ENCODE measurements around the gene MAGI3.

The MAGI3 gene

DNA sequence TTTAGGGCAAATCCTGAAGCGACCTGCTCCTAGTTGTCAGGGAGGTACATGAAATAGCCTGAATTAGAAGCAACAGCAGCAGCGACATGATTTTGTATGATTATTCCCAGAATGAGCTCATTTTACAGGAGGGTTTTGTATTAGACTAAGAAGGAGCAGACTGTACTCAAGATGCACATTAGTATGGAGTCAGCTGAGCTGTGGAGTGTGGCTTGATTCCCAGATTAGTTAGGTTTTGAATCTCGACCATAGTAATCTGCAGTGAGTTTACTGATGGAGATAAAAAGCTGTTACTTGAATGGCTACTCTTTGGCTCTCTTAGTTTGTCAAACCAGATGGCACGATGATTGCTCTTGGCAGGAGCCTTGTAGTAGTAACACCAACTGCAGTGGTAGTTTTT, 225.8 kb downstream of the MAGI3 start:
- Histone ChIP-seq H3K27ac (ENCODE audit: low read depth, low read length) (no peak overlapping the region), H3K4me1 (ENCODE audit: control insufficient read depth in 1 of 2, insufficient read depth in 2 of 2, low read length in 2 of 2) (no peaks in the 10 kb centered on the region), H3K23ac (ENCODE audit: low read length) (no peak overlapping the region), H2BK120ac (ENCODE audit: insufficient read depth, low read length, poor library complexity) (no peak overlapping the region), H2AFZ (ENCODE audit: insufficient read depth, low read length, poor library complexity) (no peak overlapping the region), H3K9me3 (ENCODE audit: insufficient read depth, low read depth, low read length) (no peaks in the 10 kb centered on the region), H4K91ac (ENCODE audit: low read depth, low read length) (no peak overlapping the region), H2BK5ac (ENCODE audit: low read depth, low read length, poor library complexity) (no peak overlapping the region), H3K79me1 (ENCODE audit: low read length) (no peaks in the 10 kb centered on the region), H3K14ac (ENCODE audit: low read length) (no peak overlapping the region), H2AK5ac (ENCODE audit: low read length) (no peak overlapping the region), H3K27me3 (ENCODE audit: insufficient read depth, low read length) (no peaks in the 10 kb centered on the region), H3K18ac (ENCODE audit: low read length) (no peak overlapping the region), H4K12ac (ENCODE audit: low read depth, low read length) (no peak overlapping the region), H4K8ac (ENCODE audit: low read depth, low read length) (no peak overlapping the region), H3K79me2 (ENCODE audit: control insufficient read depth, insufficient read depth, low read length, poor library complexity) (no peaks in the 10 kb centered on the region), H3K4me3 (ENCODE audit: low read depth, low read length) (no peak overlapping the region), H3K36me3 (ENCODE audit: control insufficient read depth in 1 of 2, insufficient read depth in 2 of 2, low read length in 2 of 2) (no peaks in the 10 kb centered on the region), H3K4me2 (ENCODE audit: low read length) (no peak overlapping the region), H3K4ac (ENCODE audit: low read depth, low read length) (no peak overlapping the region), H3K9ac (ENCODE audit: low read length) (no peak overlapping the region), H2BK12ac (ENCODE audit: low read length) (no peak overlapping the region)
- no CpG with 5 or more reads among the region's 4 CpGs for WGBS (ENCODE audit: extremely low coverage, insufficient coverage, insufficient read length)
- DNase-seq = no peak

DNA sequence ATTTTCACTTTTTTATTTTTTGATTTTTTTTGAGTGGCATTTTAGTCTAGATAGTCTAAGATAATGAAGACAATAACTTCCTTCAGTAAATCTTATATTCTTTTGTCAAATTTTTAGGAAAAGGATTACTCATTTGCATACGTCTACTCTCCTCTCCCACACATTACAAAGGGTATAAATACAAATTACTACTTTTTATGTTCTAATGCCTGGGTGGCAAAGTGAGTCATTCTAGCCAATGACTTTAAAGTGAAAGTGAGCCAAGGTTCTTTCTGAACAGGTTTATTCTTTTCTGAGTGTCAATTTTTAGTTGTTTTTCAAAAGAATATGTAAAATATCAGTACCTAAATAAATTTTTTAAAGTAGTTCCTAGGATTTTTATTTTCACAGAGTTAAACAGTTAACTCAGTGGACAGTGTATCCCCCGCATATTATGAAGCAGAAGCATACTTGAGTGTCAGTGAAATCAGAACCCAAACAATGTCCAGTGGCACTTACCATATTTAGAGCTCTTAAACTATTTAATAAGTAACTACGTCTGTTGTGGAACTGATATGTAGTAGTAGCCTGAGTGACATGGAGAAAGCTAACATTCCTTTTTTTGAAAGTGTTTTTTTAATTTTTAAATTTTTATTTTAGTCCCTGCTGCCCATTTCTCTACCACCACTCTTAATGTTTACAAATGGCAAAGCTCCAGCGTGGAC, 227.3 kb downstream of the MAGI3 start:
- H3K9me3 ChIP-seq (ENCODE audit: insufficient read depth, low read depth, low read length) = no peaks in the 10 kb centered on the region
- H2BK120ac ChIP-seq (ENCODE audit: insufficient read depth, low read length, poor library complexity) = no peak overlapping the region
- no peak overlapping the region for H3K18ac ChIP-seq (ENCODE audit: low read length)
- no peak overlapping the region for H3K4me2 ChIP-seq (ENCODE audit: low read length)
- no peak overlapping the region for H3K4me3 ChIP-seq (ENCODE audit: low read depth, low read length)
- H3K27ac ChIP-seq (ENCODE audit: low read depth, low read length) = no peak overlapping the region
- no peak overlapping the region for H4K12ac ChIP-seq (ENCODE audit: low read depth, low read length)
- H2BK12ac ChIP-seq (ENCODE audit: low read length) = no peak overlapping the region
- H2AFZ ChIP-seq (ENCODE audit: insufficient read depth, low read length, poor library complexity) = no peak overlapping the region
- no peak overlapping the region for H3K4ac ChIP-seq (ENCODE audit: low read depth, low read length)
- no peaks in the 10 kb centered on the region for H3K27me3 ChIP-seq (ENCODE audit: insufficient read depth, low read length)
- no peak overlapping the region for H3K14ac ChIP-seq (ENCODE audit: low read length)
- H4K8ac ChIP-seq (ENCODE audit: low read depth, low read length) = no peak overlapping the region
- no peaks in the 10 kb centered on the region for H3K79me2 ChIP-seq (ENCODE audit: control insufficient read depth, insufficient read depth, low read length, poor library complexity)
- whole genome bisulfite sequencing (ENCODE audit: extremely low coverage, insufficient coverage, insufficient read length) = no CpG with 5 or more reads among the region's 4 CpGs
- no peaks in the 10 kb centered on the region for H3K79me1 ChIP-seq (ENCODE audit: low read length)
- H3K9ac ChIP-seq (ENCODE audit: low read length) = no peak overlapping the region
- no peak overlapping the region for H2BK5ac ChIP-seq (ENCODE audit: low read depth, low read length, poor library complexity)
- no peaks in the 10 kb centered on the region for H3K36me3 ChIP-seq (ENCODE audit: control insufficient read depth in 1 of 2, insufficient read depth in 2 of 2, low read length in 2 of 2)
- H4K91ac ChIP-seq (ENCODE audit: low read depth, low read length) = no peak overlapping the region
- DNase-seq = no peak
- H2AK5ac ChIP-seq (ENCODE audit: low read length) = no peak overlapping the region
- no peak overlapping the region for H3K23ac ChIP-seq (ENCODE audit: low read length)
- H3K4me1 ChIP-seq (ENCODE audit: control insufficient read depth in 1 of 2, insufficient read depth in 2 of 2, low read length in 2 of 2) = no peaks in the 10 kb centered on the region

DNA sequence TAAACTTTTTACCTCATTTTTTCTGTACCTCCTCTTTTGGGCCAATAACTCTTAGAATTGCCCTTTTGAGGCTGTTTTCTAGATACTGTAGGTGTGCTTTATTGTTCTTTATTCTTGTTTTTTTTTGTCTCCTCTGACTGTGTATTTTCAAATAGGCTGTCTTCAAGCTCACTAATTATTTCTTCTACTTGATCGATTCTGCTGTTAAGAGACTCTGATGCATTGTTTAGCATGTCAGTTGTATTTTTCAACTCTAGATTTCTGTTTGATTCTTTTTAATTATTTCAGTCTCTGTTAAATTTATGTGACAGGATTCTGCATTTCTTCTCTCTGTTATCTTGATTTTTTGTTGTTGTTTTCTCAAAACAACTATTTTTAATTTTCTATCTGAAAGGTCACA, 238.7 kb downstream of the MAGI3 start:
- Histone ChIP-seq H3K9ac (ENCODE audit: low read length) (no peak overlapping the region), H3K4ac (ENCODE audit: low read depth, low read length) (no peak overlapping the region), H4K12ac (ENCODE audit: low read depth, low read length) (no peak overlapping the region), H2BK12ac (ENCODE audit: low read length) (no peak overlapping the region), H3K4me2 (ENCODE audit: low read length) (no peak overlapping the region), H3K4me3 (ENCODE audit: low read depth, low read length) (no peak overlapping the region), H2BK5ac (ENCODE audit: low read depth, low read length, poor library complexity) (no peak overlapping the region), H2AK5ac (ENCODE audit: low read length) (no peak overlapping the region), H3K36me3 (ENCODE audit: control insufficient read depth in 1 of 2, insufficient read depth in 2 of 2, low read length in 2 of 2) (no peaks in the 10 kb centered on the region), H3K23ac (ENCODE audit: low read length) (no peak overlapping the region), H3K9me3 (ENCODE audit: insufficient read depth, low read depth, low read length) (no peaks in the 10 kb centered on the region), H3K4me1 (ENCODE audit: control insufficient read depth in 1 of 2, insufficient read depth in 2 of 2, low read length in 2 of 2) (peaks cover 8 to 14% of the 10 kb centered on the region in 2 experiments), H3K79me1 (ENCODE audit: low read length) (no peaks in the 10 kb centered on the region), H3K27me3 (ENCODE audit: insufficient read depth, low read length) (no peaks in the 10 kb centered on the region), H3K79me2 (ENCODE audit: control insufficient read depth, insufficient read depth, low read length, poor library complexity) (no peaks in the 10 kb centered on the region), H2AFZ (ENCODE audit: insufficient read depth, low read length, poor library complexity) (no peak overlapping the region), H4K91ac (ENCODE audit: low read depth, low read length) (no peak overlapping the region), H3K14ac (ENCODE audit: low read length) (no peak overlapping the region), H3K27ac (ENCODE audit: low read depth, low read length) (no peak overlapping the region), H3K18ac (ENCODE audit: low read length) (no peak overlapping the region), H4K8ac (ENCODE audit: low read depth, low read length) (no peak overlapping the region), H2BK120ac (ENCODE audit: insufficient read depth, low read length, poor library complexity) (no peak overlapping the region)
- no peak for DNase-seq
- no CpG with 5 or more reads among the region's 1 CpG for WGBS (ENCODE audit: extremely low coverage, insufficient coverage, insufficient read length)

DNA sequence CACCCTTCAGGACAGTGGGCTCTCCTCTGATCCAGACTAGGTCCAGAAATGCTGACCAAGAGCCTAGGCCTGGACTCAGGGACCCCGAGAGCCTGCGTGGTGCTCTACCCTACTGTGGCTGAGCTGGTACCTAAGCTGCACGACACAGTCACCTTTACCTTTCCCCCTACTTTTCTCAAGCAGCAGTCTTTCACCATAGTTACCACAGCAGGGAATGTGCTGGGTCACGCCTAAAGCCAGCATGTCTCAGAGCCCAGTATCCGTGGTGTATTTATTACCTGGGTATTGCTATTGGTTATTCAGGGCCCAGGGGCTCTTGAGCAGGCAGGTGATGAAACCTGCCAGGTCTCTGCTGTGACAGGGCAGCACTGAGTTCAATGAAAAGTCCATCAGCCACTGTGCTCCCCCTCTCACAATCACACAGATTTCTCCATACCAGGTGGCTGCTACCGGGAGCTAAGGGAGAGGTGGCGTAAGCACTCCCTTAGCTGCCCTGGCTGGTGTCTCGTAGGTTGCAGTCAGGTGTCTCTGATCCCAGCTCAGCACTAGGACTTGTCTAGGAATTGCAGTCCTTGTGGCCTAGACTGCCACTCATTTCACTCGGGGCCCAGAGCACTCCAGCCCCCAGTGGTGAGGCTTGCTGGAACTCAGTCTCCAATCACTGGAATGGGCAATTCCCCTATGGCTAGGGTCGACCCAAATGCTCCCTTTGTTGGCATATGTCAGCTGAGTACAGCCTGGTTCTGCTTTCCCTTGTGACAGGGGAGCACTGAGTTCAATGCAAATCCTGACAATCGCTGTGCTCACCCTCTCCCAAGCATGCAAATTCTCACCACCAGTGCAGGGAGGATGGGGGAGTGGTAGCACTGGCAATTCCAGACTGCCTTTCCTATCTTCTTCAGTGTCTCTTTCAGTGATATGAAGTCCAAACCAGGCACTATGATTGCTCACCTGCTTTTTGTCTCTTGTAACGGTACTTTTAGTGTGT, 240.3 kb downstream of the MAGI3 start:
- H3K36me3 ChIP-seq (ENCODE audit: control insufficient read depth in 1 of 2, insufficient read depth in 2 of 2, low read length in 2 of 2) = no peaks in the 10 kb centered on the region
- H3K4ac ChIP-seq (ENCODE audit: low read depth, low read length) = no peak overlapping the region
- no peak overlapping the region for H2AK5ac ChIP-seq (ENCODE audit: low read length)
- no peak overlapping the region for H3K9ac ChIP-seq (ENCODE audit: low read length)
- H3K14ac ChIP-seq (ENCODE audit: low read length) = no peak overlapping the region
- H2BK5ac ChIP-seq (ENCODE audit: low read depth, low read length, poor library complexity) = no peak overlapping the region
- no peak overlapping the region for H4K8ac ChIP-seq (ENCODE audit: low read depth, low read length)
- H3K9me3 ChIP-seq (ENCODE audit: insufficient read depth, low read depth, low read length) = no peaks in the 10 kb centered on the region
- no peak overlapping the region for H3K4me2 ChIP-seq (ENCODE audit: low read length)
- DNase-seq = peak; percentile 33 to 67
- no peak overlapping the region for H3K27ac ChIP-seq (ENCODE audit: low read depth, low read length)
- H2AFZ ChIP-seq (ENCODE audit: insufficient read depth, low read length, poor library complexity) = no peak overlapping the region
- no peak overlapping the region for H3K18ac ChIP-seq (ENCODE audit: low read length)
- no peak overlapping the region for H3K23ac ChIP-seq (ENCODE audit: low read length)
- no CpG with 5 or more reads among the region's 12 CpGs for WGBS (ENCODE audit: extremely low coverage, insufficient coverage, insufficient read length)
- no peaks in the 10 kb centered on the region for H3K79me2 ChIP-seq (ENCODE audit: control insufficient read depth, insufficient read depth, low read length, poor library complexity)
- H3K4me1 ChIP-seq (ENCODE audit: control insufficient read depth in 1 of 2, insufficient read depth in 2 of 2, low read length in 2 of 2) = peaks cover 8 to 14% of the 10 kb centered on the region in 2 experiments
- H3K27me3 ChIP-seq (ENCODE audit: insufficient read depth, low read length) = no peaks in the 10 kb centered on the region
- no peak overlapping the region for H2BK12ac ChIP-seq (ENCODE audit: low read length)
- H3K79me1 ChIP-seq (ENCODE audit: low read length) = no peaks in the 10 kb centered on the region
- no peak overlapping the region for H4K91ac ChIP-seq (ENCODE audit: low read depth, low read length)
- no peak overlapping the region for H3K4me3 ChIP-seq (ENCODE audit: low read depth, low read length)
- H4K12ac ChIP-seq (ENCODE audit: low read depth, low read length) = no peak overlapping the region
- no peak overlapping the region for H2BK120ac ChIP-seq (ENCODE audit: insufficient read depth, low read length, poor library complexity)

All from trophoblast cell (in vitro differentiated cells and primary cell).